HCEC 1CT (cell line): ENCODE results near the gene DSTN.
A peak's percentile ranks its signal among the peaks of the same experiment; 100 is the strongest.
"Not testable (repeated sequence)": the region's sequence is repeated elsewhere in the genome, so short reads cannot be mapped to it uniquely, and the experiment has no call there.

Experiments
- DNase-seq: peaks from one replicate; pipeline ENCODE4 v3.0.0-alpha.2; 2017

Gene DSTN

GRCh38 chr20:17653835-17654648 lies 84.2 kb downstream of the DSTN start:
- DNase-seq = no peak

- peak; percentile 26 for DNase-seq
Measured at GRCh38 chr20:17654649-17655285, 84.9 kb downstream of the DSTN start.

- DNase-seq = no peak
Measured at GRCh38 chr20:17655286-17655651, 85.4 kb downstream of the DSTN start.

GRCh38 chr20:17655865-17656479 lies 86.1 kb downstream of the DSTN start:
- peak; percentile 26 for DNase-seq

GRCh38 chr20:17657079-17657825 lies 87.4 kb downstream of the DSTN start:
- DNase-seq = no peak

- DNase-seq = no peak
Measured at GRCh38 chr20:17657898-17658647, 88.2 kb downstream of the DSTN start.

DNA sequence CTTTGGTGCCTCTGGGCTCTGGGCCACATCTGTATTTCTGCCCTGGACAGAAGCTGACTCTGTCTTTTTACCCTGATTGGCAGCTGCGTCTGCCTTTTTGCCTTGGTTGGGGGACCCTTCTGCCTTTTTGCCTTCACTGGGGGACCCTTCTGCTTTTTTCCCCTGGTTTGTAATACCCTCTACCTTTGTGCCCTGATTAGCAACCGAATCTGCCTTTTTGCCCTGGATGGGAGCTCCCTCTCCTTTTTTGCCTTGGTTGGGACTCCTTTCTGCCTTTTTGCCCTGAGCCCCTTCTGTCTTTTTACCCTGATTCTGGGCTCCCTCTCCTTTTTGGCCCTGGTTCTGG lies 88.7 kb downstream of the DSTN start:
- no peak for DNase-seq

GRCh38 chr20:17659344-17659743 lies 89.5 kb downstream of the DSTN start:
- DNase-seq = not testable (repeated sequence)
